Trophoblast cell (in vitro differentiated cells and primary cell): ENCODE results near the gene NPBWR2.

Experiments
- DNase-seq, 2 donors: peaks; one replicate each; pipeline ENCODE4 v3.0.0-alpha.2; 2016
- H2AFZ ChIP-seq: 2 replicates; pipeline ENCODE4 v1.6.1; 2013; ENCODE audit warnings: low read length, moderate library complexity, mild to moderate bottlenecking; ENCODE audit not compliant: insufficient read depth, poor library complexity
- H2AK5ac ChIP-seq: 2 replicates; pipeline ENCODE4 v1.6.1; 2013; ENCODE audit warnings: mild to moderate bottlenecking, low read length
- H2BK120ac ChIP-seq: 2 replicates; pipeline ENCODE4 v1.6.1; 2013; ENCODE audit warnings: low read length, mild to moderate bottlenecking, moderate library complexity; ENCODE audit not compliant: insufficient read depth, poor library complexity
- H2BK12ac ChIP-seq: 2 replicates; pipeline ENCODE4 v1.6.1; 2013; ENCODE audit warnings: mild to moderate bottlenecking, low read length, moderate library complexity
- H2BK5ac ChIP-seq: 2 replicates; pipeline ENCODE4 v1.6.1; 2013; ENCODE audit warnings: low read length, low read depth, moderate library complexity, mild to moderate bottlenecking; ENCODE audit not compliant: poor library complexity
- H3K14ac ChIP-seq: 2 replicates; pipeline ENCODE4 v1.6.1; 2013; ENCODE audit warnings: mild to moderate bottlenecking, low read length
- H3K18ac ChIP-seq: 2 replicates; pipeline ENCODE4 v1.6.1; 2013; ENCODE audit warnings: mild to moderate bottlenecking, low read length
- H3K23ac ChIP-seq: 2 replicates; pipeline ENCODE4 v1.6.1; 2013; ENCODE audit warnings: low read length
- H3K27ac ChIP-seq: 2 replicates; pipeline ENCODE4 v1.5.1; 2013; ENCODE audit warnings: low read depth, mild to moderate bottlenecking, inconsistent platforms, low read length, moderate library complexity
- H3K27me3 ChIP-seq: 2 replicates; pipeline ENCODE4 v1.6.1; 2013; ENCODE audit warnings: inconsistent platforms, mild to moderate bottlenecking, low read length, moderate library complexity; ENCODE audit not compliant: insufficient read depth
- H3K36me3 ChIP-seq, 2 experiments: 1 replicate in 1 of 2; 2 replicates in 1 of 2; pipeline ENCODE4 v1.6.1; 2013; ENCODE audit warnings: low read length in 2 of 2, mild to moderate bottlenecking in 2 of 2, moderate library complexity in 1 of 2; ENCODE audit not compliant: insufficient read depth in 2 of 2, control insufficient read depth in 1 of 2
- H3K4ac ChIP-seq: 2 replicates; pipeline ENCODE4 v1.6.1; 2013; ENCODE audit warnings: low read depth, mild to moderate bottlenecking, low read length, moderate library complexity
- H3K4me1 ChIP-seq, 2 experiments: 1 replicate in 1 of 2; 2 replicates in 1 of 2; pipeline ENCODE4 v1.6.1; 2013; ENCODE audit warnings: low read length in 2 of 2, mild to moderate bottlenecking in 2 of 2, moderate library complexity in 1 of 2; ENCODE audit not compliant: insufficient read depth in 2 of 2, control insufficient read depth in 1 of 2
- H3K4me2 ChIP-seq: 2 replicates; pipeline ENCODE4 v1.6.1; 2013; ENCODE audit warnings: inconsistent platforms, mild to moderate bottlenecking, low read length, moderate library complexity
- H3K4me3 ChIP-seq: 2 replicates; pipeline ENCODE4 v1.5.1; 2013; ENCODE audit warnings: mild to moderate bottlenecking, low read depth, low read length, inconsistent platforms
- H3K79me1 ChIP-seq: one replicate; pipeline ENCODE4 v1.6.1; 2013; ENCODE audit warnings: low read length
- H3K79me2 ChIP-seq: 2 replicates; pipeline ENCODE4 v1.6.1; 2013; ENCODE audit warnings: low read length, mild to moderate bottlenecking; ENCODE audit not compliant: control insufficient read depth, insufficient read depth, poor library complexity
- H3K9ac ChIP-seq: 2 replicates; pipeline ENCODE4 v1.6.1; 2013; ENCODE audit warnings: mild to moderate bottlenecking, low read length
- H3K9me3 ChIP-seq: 2 replicates; pipeline ENCODE4 v1.6.1; 2013; ENCODE audit warnings: low read depth, mild to moderate bottlenecking, control low read depth, inconsistent platforms, low read length; ENCODE audit not compliant: insufficient read depth
- H4K12ac ChIP-seq: 2 replicates; pipeline ENCODE4 v1.6.1; 2013; ENCODE audit warnings: low read depth, mild to moderate bottlenecking, low read length, moderate library complexity
- H4K8ac ChIP-seq: 2 replicates; pipeline ENCODE4 v1.6.1; 2013; ENCODE audit warnings: low read depth, mild to moderate bottlenecking, low read length, moderate library complexity
- H4K91ac ChIP-seq: one replicate; pipeline ENCODE4 v1.6.1; 2013; ENCODE audit warnings: low read depth, mild to moderate bottlenecking, low read length, moderate library complexity
- WGBS: extraction: QIAGEN DNeasy Blood & Tissue Kit; methylation state at CpG from one replicate; pipeline ENCODE4 v1.1.7; 2013; ENCODE audit warnings: missing lambda C conversion rate; ENCODE audit not compliant: insufficient read length, insufficient coverage; ENCODE audit errors: extremely low coverage; 5-methylcytosine and 5-hydroxymethylcytosine counted together

NPBWR2 gene

DNA sequence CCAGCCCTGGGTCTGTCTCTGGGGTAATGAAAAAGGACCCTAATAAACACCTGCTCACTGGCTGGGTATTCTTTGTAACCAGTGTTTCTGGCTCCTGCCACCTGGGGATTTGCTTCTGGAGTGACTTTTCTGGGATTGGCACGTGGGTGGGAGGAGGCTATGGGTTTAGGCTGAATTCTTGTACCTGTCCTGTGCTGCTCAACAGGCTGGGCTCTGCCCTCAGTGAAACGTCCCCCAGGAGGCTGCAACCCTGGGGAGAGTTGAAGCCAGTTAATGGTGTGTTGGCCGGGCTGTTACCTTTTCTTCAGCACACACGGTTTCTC, 6.8 kb downstream of the NPBWR2 start:
- no peak overlapping the region for H3K4me3 ChIP-seq
- no peak overlapping the region for H2AFZ ChIP-seq
- no peak overlapping the region for H3K4ac ChIP-seq
- H3K4me1 ChIP-seq, result peaks cover 0 to 2% of the 10 kb centered on the region in 2 experiments
- H4K8ac ChIP-seq, result no peak overlapping the region
- H3K14ac ChIP-seq, result no peak overlapping the region
- no peak overlapping the region for H3K4me2 ChIP-seq
- no peak overlapping the region for H2BK12ac ChIP-seq
- no peak for DNase-seq
- H4K91ac ChIP-seq, result no peak overlapping the region
- no peak overlapping the region for H3K9ac ChIP-seq
- H4K12ac ChIP-seq, result no peak overlapping the region
- H2BK5ac ChIP-seq, result no peak overlapping the region
- H3K27me3 ChIP-seq, result peaks cover 6% of the 10 kb centered on the region
- no CpG with 5 or more reads among the region's 4 CpGs for WGBS
- no peak overlapping the region for H3K27ac ChIP-seq
- no peak overlapping the region for H3K23ac ChIP-seq
- no peak overlapping the region for H2AK5ac ChIP-seq
- peaks cover 11% of the 10 kb centered on the region for H3K9me3 ChIP-seq
- H3K36me3 ChIP-seq, result no peaks in the 10 kb centered on the region
- H3K18ac ChIP-seq, result no peak overlapping the region
- no peaks in the 10 kb centered on the region for H3K79me2 ChIP-seq
- no peaks in the 10 kb centered on the region for H3K79me1 ChIP-seq
- no peak overlapping the region for H2BK120ac ChIP-seq

DNA sequence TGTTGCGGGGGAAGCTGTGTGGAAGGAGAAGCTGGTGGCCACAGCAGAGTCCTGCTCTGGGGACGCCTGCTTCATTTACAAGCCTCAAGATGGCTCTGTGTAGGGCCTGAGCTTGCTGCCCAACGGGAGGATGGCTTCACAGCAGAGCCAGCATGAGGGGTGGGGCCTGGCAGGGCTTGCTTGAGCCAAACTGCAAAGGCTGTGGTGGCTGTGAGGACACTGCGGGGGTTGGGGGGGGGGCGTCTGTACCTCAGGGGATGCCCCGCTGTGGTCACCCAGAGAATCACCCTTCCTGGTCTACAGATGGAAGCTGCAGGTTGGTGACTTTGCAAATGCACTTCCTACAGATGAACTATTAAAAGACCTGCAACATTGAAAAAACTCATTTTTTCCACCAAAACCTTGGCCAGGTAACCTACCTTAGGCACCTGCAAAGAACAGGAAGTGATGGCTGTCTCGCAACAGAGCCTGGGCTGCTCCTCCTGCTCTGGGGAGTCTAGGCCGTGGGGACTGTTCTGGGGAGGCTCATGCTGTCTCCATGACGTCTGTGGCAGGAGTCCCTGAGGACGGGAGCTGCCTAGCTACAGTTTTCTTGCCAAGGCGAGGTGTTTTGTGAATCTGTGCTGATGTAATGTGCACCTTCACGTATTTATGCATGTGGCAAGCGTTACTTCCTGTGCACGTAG, 7.3 kb downstream of the NPBWR2 start:
- Histone ChIP-seq H3K79me2 (no peaks in the 10 kb centered on the region), H3K4me3 (no peak overlapping the region), H2BK12ac (no peak overlapping the region), H3K4me1 (peaks cover 0 to 2% of the 10 kb centered on the region in 2 experiments), H4K12ac (no peak overlapping the region), H2BK5ac (no peak overlapping the region), H3K9ac (no peak overlapping the region), H3K4ac (no peak overlapping the region), H2AFZ (no peak overlapping the region), H4K91ac (no peak overlapping the region), H3K9me3 (peaks cover 11% of the 10 kb centered on the region), H3K27ac (no peak overlapping the region), H4K8ac (no peak overlapping the region), H2BK120ac (no peak overlapping the region), H3K14ac (no peak overlapping the region), H3K4me2 (no peak overlapping the region), H3K79me1 (no peaks in the 10 kb centered on the region), H2AK5ac (no peak overlapping the region), H3K36me3 (no peaks in the 10 kb centered on the region), H3K27me3 (peaks cover 6% of the 10 kb centered on the region), H3K23ac (no peak overlapping the region), H3K18ac (no peak overlapping the region)
- no peak for DNase-seq
- no CpG with 5 or more reads among the region's 14 CpGs for WGBS

DNA sequence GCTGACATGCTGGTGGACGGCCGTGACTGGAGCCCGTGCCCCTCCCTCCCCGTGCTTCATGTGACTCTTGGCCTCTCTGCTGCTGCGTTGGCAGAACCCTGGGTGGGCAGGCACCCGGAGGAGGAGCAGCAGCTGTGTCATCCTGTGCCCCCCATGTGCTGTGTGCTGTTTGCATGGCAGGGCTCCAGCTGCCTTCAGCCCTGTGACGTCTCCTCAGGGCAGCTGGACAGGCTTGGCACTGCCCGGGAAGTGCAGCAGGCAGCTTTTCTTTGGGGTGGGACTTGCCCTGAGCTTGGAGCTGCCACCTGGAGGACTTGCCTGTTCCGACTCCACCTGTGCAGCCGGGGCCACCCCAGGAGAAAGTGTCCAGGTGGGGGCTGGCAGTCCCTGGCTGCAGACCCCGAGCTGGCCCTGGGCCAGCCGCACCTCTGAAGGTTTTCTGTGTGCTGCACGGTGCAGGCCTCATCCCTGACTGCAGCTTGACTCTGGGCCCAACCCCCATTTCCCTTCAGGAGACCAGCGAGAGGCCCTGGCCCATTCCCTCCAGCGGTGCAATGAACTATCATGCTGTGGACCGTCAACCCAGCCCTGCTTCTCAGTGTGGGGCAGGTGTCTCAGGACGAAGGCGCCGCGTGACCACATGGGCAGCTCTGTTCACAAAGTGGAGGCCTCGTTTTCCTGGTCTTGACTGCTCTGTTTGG, 8.1 kb downstream of the NPBWR2 start:
- H3K9me3 ChIP-seq, result peaks cover 11% of the 10 kb centered on the region
- H3K27me3 ChIP-seq, result peaks cover 6% of the 10 kb centered on the region
- no CpG with 5 or more reads among the region's 21 CpGs for WGBS
- H3K79me1 ChIP-seq, result no peaks in the 10 kb centered on the region
- no peak overlapping the region for H3K27ac ChIP-seq
- no peak for DNase-seq
- H3K9ac ChIP-seq, result no peak overlapping the region
- H3K14ac ChIP-seq, result no peak overlapping the region
- no peaks in the 10 kb centered on the region for H3K79me2 ChIP-seq
- no peak overlapping the region for H2BK120ac ChIP-seq
- no peak overlapping the region for H3K18ac ChIP-seq
- no peak overlapping the region for H3K4me3 ChIP-seq
- no peak overlapping the region for H4K12ac ChIP-seq
- H4K8ac ChIP-seq, result no peak overlapping the region
- H2AFZ ChIP-seq, result no peak overlapping the region
- H3K4me1 ChIP-seq, result peaks cover 0 to 2% of the 10 kb centered on the region in 2 experiments
- no peaks in the 10 kb centered on the region for H3K36me3 ChIP-seq
- no peak overlapping the region for H3K23ac ChIP-seq
- H3K4me2 ChIP-seq, result no peak overlapping the region
- H2BK5ac ChIP-seq, result no peak overlapping the region
- no peak overlapping the region for H3K4ac ChIP-seq
- no peak overlapping the region for H2BK12ac ChIP-seq
- no peak overlapping the region for H2AK5ac ChIP-seq
- H4K91ac ChIP-seq, result no peak overlapping the region

DNA sequence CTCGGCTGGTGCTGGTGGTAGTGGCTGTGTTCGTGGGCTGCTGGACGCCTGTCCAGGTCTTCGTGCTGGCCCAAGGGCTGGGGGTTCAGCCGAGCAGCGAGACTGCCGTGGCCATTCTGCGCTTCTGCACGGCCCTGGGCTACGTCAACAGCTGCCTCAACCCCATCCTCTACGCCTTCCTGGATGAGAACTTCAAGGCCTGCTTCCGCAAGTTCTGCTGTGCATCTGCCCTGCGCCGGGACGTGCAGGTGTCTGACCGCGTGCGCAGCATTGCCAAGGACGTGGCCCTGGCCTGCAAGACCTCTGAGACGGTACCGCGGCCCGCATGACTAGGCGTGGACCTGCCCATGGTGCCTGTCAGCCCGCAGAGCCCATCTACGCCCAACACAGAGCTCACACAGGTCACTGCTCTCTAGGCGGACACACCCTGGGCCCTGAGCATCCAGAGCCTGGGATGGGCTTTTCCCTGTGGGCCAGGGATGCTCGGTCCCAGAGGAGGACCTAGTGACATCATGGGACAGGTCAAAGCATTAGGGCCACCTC, 8.8 kb downstream of the NPBWR2 start:
- Histone ChIP-seq H2BK12ac (no peak overlapping the region), H3K9me3 (peaks cover 11% of the 10 kb centered on the region), H3K14ac (no peak overlapping the region), H3K27me3 (peaks cover 6% of the 10 kb centered on the region), H3K79me2 (no peaks in the 10 kb centered on the region), H2AK5ac (no peak overlapping the region), H4K12ac (no peak overlapping the region), H3K79me1 (no peaks in the 10 kb centered on the region), H3K4me2 (no peak overlapping the region), H3K4me1 (peaks cover 0 to 2% of the 10 kb centered on the region in 2 experiments), H3K9ac (no peak overlapping the region), H3K36me3 (no peaks in the 10 kb centered on the region), H3K23ac (no peak overlapping the region), H2BK120ac (no peak overlapping the region), H3K4me3 (no peak overlapping the region), H3K27ac (no peak overlapping the region), H4K8ac (no peak overlapping the region), H3K18ac (no peak overlapping the region), H4K91ac (no peak overlapping the region), H3K4ac (no peak overlapping the region), H2BK5ac (no peak overlapping the region), H2AFZ (no peak overlapping the region)
- no CpG with 5 or more reads among the region's 28 CpGs for WGBS
- DNase-seq, result no peak
